Right kidney (tissue), 1 donor: ENCODE measurements around the gene ARHGAP25.

Experiments used
- DNase-seq: peaks from one replicate; pipeline ENCODE4 v3.0.0-alpha.2; 2016

Gene ARHGAP25

DNA sequence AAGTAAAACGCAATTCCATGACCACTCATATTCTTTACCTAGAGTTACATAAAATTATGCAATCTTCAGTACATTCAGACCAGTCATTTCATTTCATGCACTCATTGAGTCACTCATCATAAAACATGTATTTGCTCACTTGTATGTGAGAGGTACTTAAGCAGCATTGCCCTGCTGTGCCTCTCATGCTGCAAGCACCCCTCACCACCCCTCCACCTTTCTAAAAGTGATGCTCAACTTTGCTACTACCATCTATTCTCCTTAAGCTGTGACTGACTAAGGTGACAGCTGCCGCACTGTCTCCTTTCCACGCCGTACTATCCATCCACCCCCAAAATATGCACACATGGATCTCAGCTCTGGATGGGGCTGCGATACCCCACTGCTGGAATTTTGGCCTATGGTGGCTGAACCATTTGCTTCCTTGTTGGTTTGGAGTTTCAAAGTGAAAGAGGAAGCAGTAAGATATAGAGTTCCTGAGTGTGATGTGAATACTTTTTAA, 7.2 kb downstream of the ARHGAP25 start:
- no peak for DNase-seq

DNA sequence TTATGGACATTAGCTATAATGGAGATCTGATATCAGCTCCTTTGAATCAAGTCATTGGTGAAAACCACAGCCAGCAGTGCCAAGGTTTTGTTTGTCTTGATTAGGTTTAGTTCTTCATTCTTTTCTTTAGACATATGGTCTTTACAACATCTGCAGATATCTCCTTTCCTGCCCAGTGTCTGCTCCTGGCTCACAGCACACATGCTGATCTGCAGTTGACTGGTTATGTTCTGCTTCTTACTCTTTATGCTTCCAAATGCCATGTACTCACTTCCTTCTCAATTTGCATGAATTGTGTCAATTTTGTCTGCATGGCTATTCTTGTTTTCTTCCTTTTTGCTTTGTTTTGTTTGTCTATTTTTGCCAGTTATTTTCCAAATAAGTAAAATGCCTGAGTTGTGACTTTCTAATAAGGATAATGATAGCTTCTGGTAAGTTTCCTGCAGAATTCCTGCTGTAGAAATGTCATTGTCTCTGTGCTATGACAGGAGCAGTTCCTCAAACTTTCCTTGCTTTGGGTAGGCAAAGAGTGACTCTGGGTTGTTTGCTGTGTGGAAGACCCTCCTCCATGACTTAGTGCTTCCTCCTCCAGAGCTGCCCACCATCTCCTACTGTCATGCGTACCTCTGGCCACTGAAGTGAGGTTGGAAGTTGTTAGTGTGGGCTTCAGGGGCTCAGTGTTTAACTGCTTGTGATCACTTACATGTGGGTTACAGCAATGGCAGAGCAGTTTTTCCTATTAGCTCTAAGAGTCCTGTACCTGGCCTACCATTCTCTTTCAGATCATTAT, 8.2 kb downstream of the ARHGAP25 start:
- DNase-seq, result no peak

- DNase-seq, result no peak
These were observed 8.9 kb downstream of the ARHGAP25 start for GRCh38 chr2:68743531-68743930.

DNA sequence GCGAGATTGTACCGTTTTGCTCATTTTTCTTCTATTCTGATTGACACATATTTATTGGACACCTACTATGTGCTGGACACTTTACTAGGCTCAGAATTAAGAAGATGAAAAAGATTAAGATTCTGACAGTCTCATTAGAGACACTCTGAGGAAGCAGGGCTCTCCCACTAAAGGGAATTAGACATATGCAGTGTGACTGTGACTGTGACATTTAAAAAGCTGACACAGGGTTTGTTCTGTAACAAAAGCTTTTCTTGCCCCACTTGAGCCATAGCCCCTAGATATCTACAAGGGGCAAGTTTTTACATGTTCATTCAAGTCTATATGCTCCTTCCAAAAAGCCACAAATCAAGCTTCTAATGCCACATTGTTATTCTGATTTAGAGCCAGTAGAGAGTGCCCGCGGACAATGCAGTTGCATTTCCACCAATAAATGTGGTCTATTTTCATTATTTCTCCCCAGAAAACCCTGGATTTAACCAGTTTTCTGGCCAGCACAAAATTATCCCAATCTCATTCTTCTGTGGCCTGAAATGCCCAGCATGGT, 9.8 kb downstream of the ARHGAP25 start:
- no peak for DNase-seq

DNA sequence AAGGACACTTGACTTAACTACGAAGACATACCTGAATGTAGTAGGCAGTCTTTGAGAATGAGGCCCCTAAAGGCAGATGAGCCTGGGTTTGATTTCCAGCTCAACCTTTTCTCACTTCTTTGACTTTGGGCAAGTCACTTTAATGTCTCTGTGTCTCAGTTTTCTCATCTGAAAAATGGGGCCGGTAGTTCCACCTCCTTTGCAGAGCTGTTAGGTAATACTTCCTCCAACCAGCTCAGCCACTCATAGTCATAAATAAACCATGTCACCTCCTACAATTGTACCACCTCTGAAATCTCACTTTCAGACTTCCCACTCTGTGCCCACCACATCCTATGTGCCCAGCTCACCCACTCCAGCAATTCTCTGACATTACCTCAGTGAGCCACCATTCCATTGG, 10.4 kb downstream of the ARHGAP25 start:
- DNase-seq, result no peak

DNA sequence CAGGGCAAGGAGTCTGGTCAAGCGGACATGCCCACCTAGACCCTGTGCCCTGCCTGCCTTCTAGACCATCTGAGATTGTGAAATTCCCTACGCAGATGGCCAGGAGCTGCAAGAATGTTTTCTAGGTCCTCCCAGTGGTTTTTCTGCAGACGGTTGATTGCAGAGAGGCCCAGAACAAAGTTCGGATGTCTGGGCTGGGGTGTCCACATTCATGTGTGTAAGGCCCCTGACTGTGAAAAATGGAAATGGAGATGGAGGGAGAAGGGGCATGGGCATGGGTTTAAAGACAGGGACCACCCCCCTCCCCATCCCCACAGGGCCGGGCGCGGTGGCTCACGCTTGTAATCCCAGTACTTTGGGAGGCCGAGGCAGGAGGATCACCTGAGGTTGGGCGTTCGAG, 11.8 kb downstream of the ARHGAP25 start:
- DNase-seq, result no peak

GRCh38 chr2:68747413-68747812, 12.8 kb downstream of the ARHGAP25 start:
- DNase-seq, result no peak

DNA sequence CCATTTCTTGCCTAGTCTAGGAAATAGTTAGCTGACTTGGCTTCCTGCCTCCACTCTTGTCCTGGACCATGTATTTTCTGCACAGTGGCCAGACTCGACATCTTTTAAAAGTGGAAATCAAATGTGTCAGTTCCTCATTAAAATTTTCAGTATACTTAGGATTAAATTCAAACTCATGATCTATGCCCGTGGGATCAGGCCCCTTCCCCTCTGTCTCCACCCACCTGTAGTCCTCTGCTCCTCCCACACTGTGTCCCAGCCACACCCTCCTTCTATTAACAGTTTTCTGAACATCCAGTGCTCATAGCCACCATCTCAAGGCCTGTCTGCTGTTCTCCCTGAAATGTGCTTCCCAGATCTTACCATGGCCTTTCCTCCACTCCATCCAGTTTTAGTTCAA, 13.3 kb downstream of the ARHGAP25 start:
- no peak for DNase-seq

DNA sequence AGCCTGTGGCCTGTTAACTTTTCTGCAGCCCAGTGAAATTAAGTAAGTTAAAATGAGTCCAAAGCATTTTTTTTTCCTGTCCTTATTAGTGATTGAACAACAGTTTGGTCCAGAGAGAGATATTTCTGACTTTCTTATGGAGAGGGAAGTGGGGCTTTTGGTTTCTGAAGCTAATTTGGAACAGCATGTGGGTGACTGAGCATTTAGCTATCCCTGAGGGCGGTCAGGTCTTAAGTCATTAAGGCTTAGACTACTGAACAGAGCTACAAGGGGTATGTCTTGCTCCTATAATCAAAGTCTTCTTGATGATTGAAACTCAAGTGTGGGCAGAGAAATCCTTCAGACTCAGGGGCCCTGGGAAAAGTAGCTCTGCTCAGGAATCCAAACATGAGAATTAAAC, 14.0 kb downstream of the ARHGAP25 start:
- no peak for DNase-seq

GRCh38 chr2:68749345-68749744, 14.7 kb downstream of the ARHGAP25 start:
- no peak for DNase-seq

DNA sequence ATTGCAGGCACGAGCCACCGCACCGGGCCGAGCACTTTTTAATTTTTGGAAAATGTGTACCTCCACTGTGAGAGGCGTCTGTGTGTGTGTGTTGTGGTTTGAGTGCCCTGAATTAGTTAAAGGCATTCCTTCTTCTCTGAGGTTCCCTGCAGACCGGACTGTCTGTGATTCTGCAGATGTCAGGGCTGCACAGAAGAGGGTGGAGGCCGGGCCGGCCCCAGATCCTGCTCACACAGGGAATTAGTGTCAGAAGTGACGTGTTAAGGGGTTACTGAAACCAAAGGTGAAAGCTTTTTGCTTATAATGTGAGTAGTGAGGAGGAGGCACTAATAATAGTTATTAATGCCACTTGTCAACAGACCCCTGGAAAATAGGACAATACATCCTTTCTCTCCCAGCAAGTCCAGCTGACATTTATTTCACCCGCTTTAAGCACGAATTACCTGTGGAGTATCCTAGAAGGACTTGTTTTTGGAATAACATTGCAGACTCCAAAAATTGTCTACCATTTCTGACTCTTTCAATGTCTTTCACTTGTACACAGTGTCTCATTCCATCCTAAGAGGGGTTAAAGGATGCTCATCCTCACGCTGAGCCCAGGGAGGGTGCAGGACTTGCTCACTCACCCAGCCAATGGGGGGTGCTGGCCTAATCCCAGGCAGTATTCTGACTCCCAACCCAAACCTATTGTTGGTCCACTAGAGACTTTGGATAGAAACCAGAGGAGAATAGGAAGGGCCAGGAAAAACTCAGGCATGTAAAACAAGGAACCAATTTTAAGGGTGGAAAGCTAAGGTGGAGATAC, 16.2 kb downstream of the ARHGAP25 start:
- DNase-seq, result no peak

DNA sequence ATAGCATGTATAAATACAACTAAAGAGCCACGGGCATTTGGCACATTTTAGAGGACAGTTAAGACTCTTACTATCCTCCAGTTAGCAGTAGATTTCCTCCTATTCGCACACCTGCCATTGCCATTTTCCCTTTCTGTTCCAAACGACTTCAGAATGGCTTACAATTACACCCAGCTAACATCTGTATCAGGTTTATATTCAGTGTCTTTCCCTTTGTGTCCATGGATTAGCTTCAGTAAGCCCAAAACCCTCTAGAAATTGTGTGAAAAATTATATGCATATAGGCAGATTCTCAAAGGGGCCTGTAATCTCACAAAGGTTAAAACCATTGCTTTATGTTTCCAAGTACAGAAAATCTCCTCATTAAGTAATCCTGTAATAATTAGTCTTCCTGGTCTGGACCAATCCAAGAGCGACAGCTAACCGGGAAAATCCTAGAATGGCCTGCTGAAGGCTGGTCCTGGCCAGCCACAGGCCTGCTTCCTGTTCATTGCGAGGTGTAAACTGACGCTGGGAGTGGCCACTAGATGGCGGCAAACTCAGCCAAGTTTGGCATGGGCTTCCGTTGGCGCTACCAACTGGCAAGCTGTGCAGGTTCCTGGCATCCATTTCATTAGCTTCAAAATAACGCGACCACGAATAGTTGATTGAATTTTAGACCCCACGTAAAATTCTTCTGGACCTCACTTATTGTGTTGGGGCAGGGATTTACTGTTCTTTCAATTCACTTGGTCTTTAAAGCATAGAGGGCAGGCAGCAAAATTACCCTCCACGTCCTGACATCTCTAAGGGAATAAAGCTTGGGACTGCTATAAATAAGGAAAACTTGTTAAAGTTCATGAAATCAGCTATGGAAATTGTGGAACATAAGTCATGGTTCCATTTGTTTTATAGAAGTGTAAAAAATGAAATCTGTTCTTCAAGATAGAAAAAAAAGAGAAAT, 17.1 kb downstream of the ARHGAP25 start:
- DNase-seq, result peak; percentile 66

DNA sequence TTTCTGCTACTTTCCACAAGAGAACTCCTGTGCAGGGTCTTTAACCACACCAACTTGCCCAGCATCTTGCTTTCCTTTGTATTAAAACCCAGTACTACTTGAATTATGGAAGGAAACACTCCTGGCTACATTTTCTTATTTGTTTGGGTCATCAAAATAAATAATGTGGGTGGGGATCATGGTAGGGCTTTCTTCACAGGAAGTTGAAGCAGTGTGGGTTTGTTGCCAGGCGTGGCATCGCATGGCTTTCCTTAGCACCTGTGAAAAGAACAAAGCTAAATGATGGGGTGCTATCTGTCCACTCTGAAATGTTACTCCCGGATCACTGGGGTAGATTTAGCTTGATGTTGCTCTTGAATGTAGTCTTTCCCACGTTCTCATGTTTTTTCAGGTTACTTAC, 18.7 kb downstream of the ARHGAP25 start:
- no peak for DNase-seq

DNA sequence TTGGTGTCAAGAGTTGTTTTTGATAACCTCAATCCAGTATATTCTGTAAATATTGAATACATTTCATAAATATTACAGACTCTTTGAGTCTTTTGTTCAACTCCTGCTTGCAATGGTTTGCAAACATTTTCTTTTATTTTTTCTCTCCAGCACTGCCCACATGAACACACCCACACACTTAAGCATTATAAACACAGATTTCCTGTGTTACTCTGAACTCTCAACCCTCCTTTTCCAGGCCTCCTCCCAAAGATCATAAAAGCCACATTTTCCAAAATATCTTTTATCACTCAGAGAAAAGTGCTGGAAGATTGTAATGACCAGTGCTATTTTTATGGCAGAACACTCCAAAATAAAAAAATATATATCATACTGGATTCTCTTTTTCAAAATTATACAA, 20.5 kb downstream of the ARHGAP25 start:
- DNase-seq, result no peak

- no peak for DNase-seq
These were observed 21.6 kb downstream of the ARHGAP25 start for GRCh38 chr2:68756178-68756577.

- DNase-seq, result no peak
These were observed 22.5 kb downstream of the ARHGAP25 start for GRCh38 chr2:68757081-68757480.

DNA sequence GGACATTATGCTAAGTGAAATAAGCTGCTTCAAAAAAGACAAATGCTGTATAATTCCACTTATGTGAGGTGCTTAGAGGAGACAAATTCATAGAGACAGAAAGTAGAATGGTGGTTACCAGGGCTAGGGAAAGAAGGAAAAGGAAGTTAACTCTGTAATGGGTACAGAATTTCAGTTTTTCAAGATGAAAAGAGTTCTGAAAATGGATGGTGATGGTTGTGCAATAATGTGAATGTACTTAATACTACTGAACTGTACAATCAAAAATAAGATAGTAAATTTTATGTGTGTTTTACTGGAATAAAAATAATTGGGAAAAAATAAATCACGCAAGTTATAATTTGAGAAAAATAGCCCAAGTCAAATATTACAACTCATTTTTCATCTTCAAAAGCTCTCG, 27.5 kb downstream of the ARHGAP25 start:
- no peak for DNase-seq

GRCh38 chr2:68762665-68763064, 28.1 kb downstream of the ARHGAP25 start:
- no peak for DNase-seq

DNA sequence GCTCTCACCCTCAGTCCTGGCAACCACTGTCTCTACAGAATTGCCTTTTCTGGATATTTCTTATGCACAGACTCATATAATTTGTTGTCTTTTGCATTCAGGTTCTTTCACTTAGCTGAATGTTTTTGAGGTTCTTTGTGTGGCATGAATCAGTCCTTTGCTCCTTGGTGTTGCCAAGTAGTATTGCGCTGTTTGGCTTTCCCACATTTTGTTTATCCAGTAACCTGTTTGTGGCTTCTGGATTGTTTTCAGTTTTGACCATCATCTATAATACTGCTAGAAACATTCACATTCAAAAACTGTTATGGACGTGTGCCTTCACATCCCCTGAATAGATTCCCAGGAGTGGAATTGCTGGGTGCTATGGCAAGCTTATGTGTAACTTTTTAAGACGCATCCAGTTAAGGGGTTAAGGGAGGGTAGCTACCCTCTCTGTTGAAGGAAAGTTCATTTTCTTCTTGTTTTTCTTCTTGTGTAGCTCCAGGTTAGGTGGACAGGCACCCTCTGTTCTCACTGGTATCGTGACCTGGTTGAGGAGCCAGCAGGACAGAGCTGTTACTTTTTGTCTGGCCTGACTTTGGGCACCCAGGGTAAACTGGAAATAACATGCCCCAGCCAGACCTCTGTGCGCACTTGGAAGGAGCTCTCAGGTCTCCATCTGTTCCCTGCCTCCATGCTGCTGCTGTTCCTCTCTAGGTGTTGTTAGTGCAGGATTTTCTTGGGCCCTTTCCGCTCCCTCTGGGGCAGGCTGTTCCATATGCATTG, 29.6 kb downstream of the ARHGAP25 start:
- no peak for DNase-seq

- no peak for DNase-seq
These were observed 30.2 kb downstream of the ARHGAP25 start for GRCh38 chr2:68764806-68765311.

GRCh38 chr2:68765739-68766375, 31.2 kb downstream of the ARHGAP25 start:
- no peak for DNase-seq
